NCI-H2029 (cell line): ENCODE measurements around the gene KCNQ1.
A peak's percentile ranks its signal among the peaks of the same experiment; 100 is the strongest.

Experiments
- DNase-seq: peaks from one replicate; lab custom pipeline; 2025; lab: John Stamatoyannopoulos, UW

Gene KCNQ1

GRCh38 chr11:2442589-2442988 is 2.2 kb upstream of the KCNQ1 start:
- no peak for DNase-seq

GRCh38 chr11:2443406-2443805 is 1.4 kb upstream of the KCNQ1 start:
- DNase-seq, result no peak

- DNase-seq, result peak; percentile 69
Measured at GRCh38 chr11:2443881-2444820, 657 bp upstream of the KCNQ1 start, which contains the start of gene TRPM5. Gene TRPM5, minus strand, starts transcription at chr11:2444514. Its CDS starts 21,478 bp downstream, at chr11:2423036.

- DNase-seq, result peak; percentile 9
Measured at GRCh38 chr11:2445746-2446551, 1.1 kb downstream of the KCNQ1 start.

- no peak for DNase-seq
Measured at GRCh38 chr11:2446590-2447252, 1.9 kb downstream of the KCNQ1 start.

DNA sequence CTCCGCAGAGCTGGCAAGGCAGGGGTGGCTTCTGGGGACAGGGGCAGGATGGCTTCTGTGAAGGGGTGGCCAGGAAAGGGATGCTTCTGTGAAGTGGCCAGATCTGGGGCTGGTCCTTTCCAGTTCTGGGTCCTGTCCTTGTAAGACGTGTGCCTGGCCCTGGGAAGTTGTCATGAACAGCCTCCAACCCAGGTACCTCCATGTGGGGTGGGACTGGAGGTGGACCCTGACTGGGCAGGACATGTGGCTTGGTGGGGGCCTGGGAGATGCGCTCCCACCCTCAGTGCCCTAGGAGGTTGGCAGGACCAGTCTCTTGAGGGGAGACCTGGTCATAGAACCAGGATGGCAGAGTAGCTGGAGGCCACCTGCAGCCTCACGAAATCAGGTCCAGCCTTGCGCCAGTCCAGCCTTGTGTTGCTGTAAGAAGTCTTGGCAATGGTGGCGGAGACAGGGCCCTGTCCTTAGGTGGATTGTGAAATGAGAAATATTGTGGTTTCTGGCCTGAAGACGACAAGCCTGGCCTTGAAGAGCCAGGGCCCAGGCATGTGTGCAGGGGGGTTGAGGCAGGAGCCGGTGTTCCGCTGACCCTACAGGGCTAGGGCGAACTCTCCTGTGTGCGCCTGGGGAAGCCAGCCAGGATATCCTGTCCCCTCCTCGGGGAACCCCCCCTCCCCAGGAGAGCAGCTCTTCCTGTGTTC is 2.6 kb downstream of the KCNQ1 start:
- DNase-seq, result no peak

- no peak for DNase-seq
Measured at GRCh38 chr11:2447951-2448650, 3.3 kb downstream of the KCNQ1 start.

DNA sequence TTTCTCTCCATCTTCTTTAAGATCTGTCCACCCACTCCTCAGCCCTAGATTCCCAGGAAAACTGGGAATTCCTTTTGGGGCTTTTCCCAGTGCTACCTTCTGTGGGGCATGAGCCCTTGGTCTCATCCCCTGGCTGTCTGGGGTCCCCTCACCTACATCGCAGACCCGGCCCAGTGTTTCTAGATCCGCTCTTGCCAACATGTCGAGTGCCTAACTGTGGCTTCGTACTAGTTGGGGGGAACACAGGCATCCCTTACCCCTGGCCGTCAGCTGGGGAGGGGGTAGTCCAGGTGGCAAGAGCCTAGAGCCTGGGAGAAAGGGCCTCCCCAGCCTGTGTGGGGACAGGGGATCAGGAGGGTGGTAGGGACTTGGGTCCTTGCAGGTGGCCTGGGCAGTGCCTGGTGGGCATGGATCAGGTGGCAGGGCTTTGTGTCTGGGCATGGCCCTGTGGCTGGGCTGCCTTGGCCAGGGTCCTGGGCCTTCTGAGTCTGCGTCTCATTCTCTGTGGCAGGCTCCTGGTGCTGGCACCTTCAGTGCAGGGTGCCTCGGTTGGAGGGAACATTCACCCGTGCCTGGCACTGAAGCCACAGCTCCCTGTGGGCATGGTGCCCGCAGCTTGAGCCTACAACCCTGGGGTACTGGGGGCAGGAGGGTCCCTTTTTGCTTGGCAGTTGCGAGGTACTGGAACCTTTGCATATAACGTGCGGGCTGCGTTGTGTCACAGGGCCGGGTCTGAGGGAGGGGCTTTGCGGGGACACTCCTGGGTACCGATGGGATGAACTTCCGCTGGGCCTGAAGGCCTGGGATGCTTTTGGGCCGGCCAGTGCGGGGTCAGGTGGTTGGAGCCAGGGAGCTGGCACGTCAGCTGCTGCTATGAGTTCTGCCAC is 4.1 kb downstream of the KCNQ1 start:
- no peak for DNase-seq

DNA sequence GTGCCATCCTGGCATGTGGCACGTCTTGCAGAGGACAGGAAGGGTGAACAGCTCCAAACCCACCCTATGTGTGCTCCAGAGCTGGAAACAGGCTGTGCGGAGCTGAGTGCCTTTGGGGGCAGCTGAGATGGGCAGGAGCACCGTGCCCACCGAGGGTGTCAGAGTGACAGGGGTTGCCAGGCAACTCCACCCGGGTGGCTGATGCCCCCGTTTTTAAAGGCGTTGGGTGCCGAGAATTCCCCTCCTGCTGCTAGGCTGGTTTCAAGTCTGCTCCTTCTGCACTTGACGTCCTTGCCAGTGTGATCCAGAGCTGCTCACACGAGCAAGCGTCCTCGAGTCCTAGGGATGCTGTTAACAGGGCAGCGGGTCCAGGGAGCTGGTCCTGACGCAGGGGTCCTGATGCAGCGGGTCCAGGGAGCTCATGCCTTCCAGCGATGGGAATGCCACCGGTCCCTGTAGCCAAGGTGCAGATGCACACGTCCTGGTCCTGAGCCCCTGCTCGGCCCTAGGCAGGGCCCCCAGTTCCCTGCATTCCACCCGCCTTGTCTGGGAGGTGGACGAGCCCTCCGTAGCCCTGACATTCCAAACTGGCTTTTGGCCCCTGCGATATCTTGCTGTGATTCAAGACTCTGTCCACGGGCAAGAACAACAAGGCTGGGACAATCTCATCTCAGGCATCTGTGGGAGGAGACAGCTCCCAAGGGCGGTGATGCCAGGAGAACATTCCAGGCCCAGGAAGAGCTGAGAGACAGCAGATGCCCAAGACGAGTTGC is 4.9 kb downstream of the KCNQ1 start:
- no peak for DNase-seq

DNA sequence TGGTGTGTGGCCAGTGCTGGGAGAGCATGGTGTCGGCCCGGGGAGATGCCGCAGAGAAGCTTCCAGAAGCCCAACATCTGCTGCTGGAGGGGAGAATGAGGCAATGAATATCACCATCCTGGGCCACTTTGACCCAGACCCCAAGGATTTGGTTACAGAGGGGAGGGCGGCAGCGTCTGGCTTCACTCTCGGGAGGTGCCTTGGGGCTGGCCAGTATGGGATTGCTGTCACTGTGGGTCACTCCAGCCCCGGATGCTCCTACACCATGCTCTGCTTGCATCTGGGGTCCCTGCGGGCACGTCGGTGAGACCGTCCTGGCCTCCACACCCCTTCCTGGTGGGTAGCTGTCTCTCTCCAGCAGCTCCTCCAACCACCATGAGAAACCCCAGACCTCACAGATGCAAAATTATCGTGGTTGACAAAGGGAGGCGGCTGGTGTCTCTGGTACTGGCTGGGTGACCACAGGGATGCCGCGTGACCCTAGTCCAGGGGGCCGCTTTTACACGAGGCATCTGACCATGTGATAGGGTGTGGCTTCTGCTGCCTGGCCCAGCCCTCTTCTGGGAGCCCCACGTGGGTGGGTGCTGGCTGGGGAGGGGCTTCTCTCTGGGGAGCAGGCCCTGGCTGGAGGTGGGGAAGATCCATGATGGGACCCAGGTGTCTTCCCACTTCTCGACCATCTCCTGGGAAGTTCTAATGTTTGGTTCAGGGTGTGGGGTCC is 5.7 kb downstream of the KCNQ1 start:
- DNase-seq, result no peak

DNA sequence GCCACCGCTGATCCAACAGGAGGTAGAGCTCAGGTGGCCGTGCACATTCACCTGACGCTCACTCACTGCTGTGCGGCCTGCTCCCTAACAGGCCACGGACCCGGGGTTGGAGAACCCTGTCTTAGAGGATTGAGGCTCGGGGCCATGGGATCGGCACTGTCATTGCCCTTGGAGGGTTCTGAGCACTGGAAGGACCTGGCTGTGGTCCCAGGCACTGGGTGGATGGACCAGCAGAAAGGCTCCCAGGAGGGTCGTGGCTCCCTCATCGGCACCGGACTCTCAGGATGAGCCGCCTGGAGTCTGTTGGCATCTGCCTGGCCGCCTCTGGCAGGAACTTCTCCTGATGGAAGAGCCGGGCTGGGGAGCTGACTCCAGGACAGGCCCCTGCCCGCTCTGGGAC is 6.5 kb downstream of the KCNQ1 start:
- DNase-seq, result no peak

DNA sequence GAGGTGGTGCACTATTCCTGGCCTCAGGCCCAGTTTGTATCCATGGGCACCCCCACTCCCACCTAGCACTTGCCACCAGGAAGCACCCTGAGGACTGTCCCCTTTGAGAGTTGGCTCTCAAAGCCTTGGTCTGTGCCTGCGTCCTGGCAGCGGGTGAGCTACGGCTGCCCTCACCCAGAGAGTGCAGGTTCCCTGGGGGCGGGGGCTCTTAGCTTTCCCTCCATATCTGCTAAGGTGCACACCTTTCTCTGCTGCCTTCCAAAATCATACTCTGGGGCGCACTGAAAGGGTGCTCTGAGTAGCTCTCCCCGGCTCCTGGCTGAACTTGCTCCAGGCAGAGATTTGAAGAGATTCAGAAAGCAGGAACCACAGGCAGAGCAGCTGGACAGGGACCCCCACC is 7.1 kb downstream of the KCNQ1 start:
- no peak for DNase-seq

- no peak for DNase-seq
Measured at GRCh38 chr11:2452321-2453012, 7.7 kb downstream of the KCNQ1 start.

- no peak for DNase-seq
Measured at GRCh38 chr11:2453436-2453835, 8.6 kb downstream of the KCNQ1 start.

DNA sequence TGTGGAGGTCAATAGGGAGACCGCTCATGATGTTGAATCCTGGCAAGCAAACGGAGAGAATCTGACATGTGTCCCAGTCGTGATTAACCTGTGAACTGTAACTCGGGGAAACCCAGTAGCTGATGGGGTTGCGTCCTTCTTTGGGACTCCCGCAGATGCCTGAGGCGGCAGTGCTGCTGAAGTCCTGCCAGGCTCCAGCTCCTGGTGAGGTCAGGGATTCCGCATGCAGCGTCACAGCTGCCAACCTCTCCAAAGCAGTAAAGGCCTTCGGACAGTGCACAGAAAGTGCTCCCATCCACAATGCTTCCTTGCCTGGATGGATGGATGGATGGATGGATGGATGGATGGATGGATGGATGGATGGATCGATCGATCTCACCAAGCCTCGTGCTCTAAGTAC is 13.5 kb downstream of the KCNQ1 start:
- no peak for DNase-seq

- no peak for DNase-seq
Measured at GRCh38 chr11:2459016-2459725, 14.4 kb downstream of the KCNQ1 start.

- no peak for DNase-seq
Measured at GRCh38 chr11:2459796-2460531, 15.2 kb downstream of the KCNQ1 start.
